Brain pericyte (primary cell): ENCODE data around the gene SLX9.
"Not testable (repeated sequence)": the region's sequence is repeated elsewhere in the genome, so short reads cannot be mapped to it uniquely, and the experiment has no call there.

Source experiments
- DNase-seq: peaks from one replicate; pipeline ENCODE4 v3.0.0-alpha.2; 2012; ENCODE audit warnings: low read depth, low spot score

The SLX9 gene

GRCh38 chr21:45017039-45017960 lies 77.5 kb downstream of the SLX9 start:
- DNase-seq = no peak

GRCh38 chr21:45018131-45019075 lies 78.6 kb downstream of the SLX9 start:
- no peak for DNase-seq

GRCh38 chr21:45019076-45019886 lies 79.5 kb downstream of the SLX9 start:
- DNase-seq = no peak

- DNase-seq = no peak
Measured at GRCh38 chr21:45019887-45020537, 80.2 kb downstream of the SLX9 start.

- no peak for DNase-seq
Measured at GRCh38 chr21:45020629-45021427, 81.0 kb downstream of the SLX9 start.

- DNase-seq = no peak
Measured at GRCh38 chr21:45021428-45022347, 81.9 kb downstream of the SLX9 start.

- DNase-seq = no peak
Measured at GRCh38 chr21:45022348-45022675, 82.5 kb downstream of the SLX9 start.

GRCh38 chr21:45022736-45023135 lies 82.9 kb downstream of the SLX9 start:
- no peak for DNase-seq

GRCh38 chr21:45024516-45024915 lies 84.7 kb downstream of the SLX9 start:
- DNase-seq = not testable (repeated sequence)

- DNase-seq = no peak
Measured at GRCh38 chr21:45026066-45026745, 86.4 kb downstream of the SLX9 start.
